Right kidney (tissue), 1 donor: ENCODE measurements around the gene LRP1B.
A peak's percentile ranks its signal among the peaks of the same experiment; 100 is the strongest.
"Not testable (repeated sequence)": the region's sequence is repeated elsewhere in the genome, so short reads cannot be mapped to it uniquely, and the experiment has no call there.

Experiments used
- DNase-seq: peaks from one replicate; pipeline ENCODE4 v3.0.0-alpha.2; 2016

The LRP1B gene

GRCh38 chr2:140595107-140595506 lies 1535.7 kb downstream of the LRP1B start:
- DNase-seq, result no peak

- DNase-seq, result no peak
Measured at GRCh38 chr2:140593132-140593531, 1537.7 kb downstream of the LRP1B start.

GRCh38 chr2:140589696-140590095 lies 1541.1 kb downstream of the LRP1B start:
- DNase-seq, result no peak

GRCh38 chr2:140589273-140589672 lies 1541.5 kb downstream of the LRP1B start:
- no peak for DNase-seq

- no peak for DNase-seq
Measured at GRCh38 chr2:140586379-140586778, 1544.4 kb downstream of the LRP1B start.

GRCh38 chr2:140585016-140585415 lies 1545.8 kb downstream of the LRP1B start:
- DNase-seq, result no peak

GRCh38 chr2:140584471-140584870 lies 1546.3 kb downstream of the LRP1B start:
- no peak for DNase-seq

- no peak for DNase-seq
Measured at GRCh38 chr2:140580532-140581151, 1550.2 kb downstream of the LRP1B start.

- no peak for DNase-seq
Measured at GRCh38 chr2:140577453-140577852, 1553.4 kb downstream of the LRP1B start.

- DNase-seq, result no peak
Measured at GRCh38 chr2:140567734-140568133, 1563.1 kb downstream of the LRP1B start.

- DNase-seq, result no peak
Measured at GRCh38 chr2:140565756-140566155, 1565.1 kb downstream of the LRP1B start.

GRCh38 chr2:140555701-140556100 lies 1575.1 kb downstream of the LRP1B start:
- DNase-seq, result no peak

GRCh38 chr2:140552634-140553033 lies 1578.2 kb downstream of the LRP1B start:
- DNase-seq, result no peak

GRCh38 chr2:140551287-140551686 lies 1579.5 kb downstream of the LRP1B start:
- peak; percentile 11 for DNase-seq

GRCh38 chr2:140550821-140551220 lies 1580.0 kb downstream of the LRP1B start:
- peak; percentile 10 for DNase-seq

- DNase-seq, result not testable (repeated sequence)
Measured at GRCh38 chr2:140544769-140545168, 1586.0 kb downstream of the LRP1B start.

GRCh38 chr2:140542627-140543026 lies 1588.2 kb downstream of the LRP1B start:
- no peak for DNase-seq

GRCh38 chr2:140539242-140539875 lies 1591.5 kb downstream of the LRP1B start:
- DNase-seq, result no peak

- no peak for DNase-seq
Measured at GRCh38 chr2:140529706-140530105, 1601.1 kb downstream of the LRP1B start.

- DNase-seq, result no peak
Measured at GRCh38 chr2:140528982-140529381, 1601.8 kb downstream of the LRP1B start.

GRCh38 chr2:140526575-140526974 lies 1604.2 kb downstream of the LRP1B start:
- DNase-seq, result no peak

GRCh38 chr2:140512106-140512505 lies 1618.7 kb downstream of the LRP1B start:
- DNase-seq, result no peak

- no peak for DNase-seq
Measured at GRCh38 chr2:140509765-140510164, 1621.1 kb downstream of the LRP1B start.

- no peak for DNase-seq
Measured at GRCh38 chr2:140508756-140509155, 1622.1 kb downstream of the LRP1B start.
